GM21526 (cell line): ENCODE results near the gene NDUFS6.
"Not testable (repeated sequence)": the region's sequence is repeated elsewhere in the genome, so short reads cannot be mapped to it uniquely, and the experiment has no call there.

Experiments
- ATAC-seq: cut with Tn5 transposase; IDR thresholded peaks from one replicate; pipeline ENCODE4 v1.9.1; 2021; ENCODE audit warnings: moderate library complexity; ENCODE audit not compliant: unreplicated experiment, low FRiP score

NDUFS6 gene

DNA sequence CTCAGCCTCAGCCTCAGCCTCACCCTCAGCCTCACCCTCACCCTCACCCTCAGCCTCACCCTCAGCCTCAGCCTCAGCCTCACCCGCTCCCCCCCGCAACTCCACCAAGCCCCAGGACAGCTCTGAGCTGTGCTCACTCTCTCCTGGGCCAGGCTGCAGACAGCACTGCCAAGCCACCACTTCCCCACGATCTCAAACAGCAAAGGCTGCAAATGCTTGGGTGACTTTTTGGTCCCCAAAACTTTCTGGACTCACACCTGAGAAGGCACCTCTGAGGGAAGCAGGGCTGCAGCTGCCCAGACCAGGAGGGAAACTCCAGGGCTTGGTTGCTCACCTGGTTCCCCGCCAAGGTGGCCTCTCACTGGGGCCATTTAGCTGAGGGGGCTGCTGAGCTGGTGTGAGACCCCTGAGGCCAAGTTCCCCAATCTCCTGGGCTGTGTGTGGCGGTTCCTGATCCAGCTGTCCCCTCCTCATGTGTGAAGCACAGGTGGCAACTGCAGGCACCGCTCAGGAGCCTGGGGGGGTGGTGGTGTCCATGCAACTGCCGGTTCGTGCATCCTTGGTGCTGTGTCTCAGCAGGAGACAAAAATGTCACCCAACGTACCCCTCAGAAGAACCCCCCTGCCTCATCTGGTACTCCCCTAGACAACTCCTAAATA lies 19.4 kb upstream of the NDUFS6 start:
- no peak for ATAC-seq

DNA sequence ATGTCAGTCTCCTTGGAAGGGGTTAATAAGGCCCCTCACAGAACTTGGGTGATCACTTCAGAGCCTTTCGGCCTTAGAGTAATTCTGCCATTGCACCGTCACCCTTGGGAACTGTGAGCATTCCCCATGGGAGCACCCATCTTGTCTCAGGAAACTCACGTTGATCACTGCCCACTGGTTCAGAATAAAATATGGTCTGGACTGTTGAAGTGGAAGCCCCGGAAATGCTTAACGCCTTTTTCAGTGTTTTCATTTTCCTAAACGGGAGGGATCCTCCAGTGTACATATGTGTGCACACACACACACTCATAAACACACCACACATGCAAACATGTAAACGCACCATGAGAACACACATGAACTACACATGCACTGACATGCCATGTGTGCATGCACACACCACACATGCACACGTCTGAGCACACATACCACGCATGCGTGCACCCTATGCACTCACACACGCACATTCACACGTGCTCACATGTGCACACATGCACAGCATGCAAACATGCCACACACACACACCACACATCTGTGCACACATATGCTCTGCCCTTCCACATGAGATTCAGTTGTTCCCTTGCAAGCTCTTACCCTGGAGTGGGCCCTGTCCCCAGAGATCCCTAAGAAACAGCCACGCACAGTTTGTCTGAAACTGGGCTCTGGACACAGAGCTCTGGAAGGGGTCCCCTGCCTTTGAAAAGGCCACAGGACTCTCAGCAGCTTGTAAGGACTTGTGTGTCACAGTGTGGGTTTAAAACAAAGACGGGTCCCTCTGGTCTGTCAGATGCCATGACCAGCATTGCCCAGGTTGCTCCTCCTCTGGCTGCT lies 18.6 kb upstream of the NDUFS6 start:
- ATAC-seq, result peak; percentile 7

DNA sequence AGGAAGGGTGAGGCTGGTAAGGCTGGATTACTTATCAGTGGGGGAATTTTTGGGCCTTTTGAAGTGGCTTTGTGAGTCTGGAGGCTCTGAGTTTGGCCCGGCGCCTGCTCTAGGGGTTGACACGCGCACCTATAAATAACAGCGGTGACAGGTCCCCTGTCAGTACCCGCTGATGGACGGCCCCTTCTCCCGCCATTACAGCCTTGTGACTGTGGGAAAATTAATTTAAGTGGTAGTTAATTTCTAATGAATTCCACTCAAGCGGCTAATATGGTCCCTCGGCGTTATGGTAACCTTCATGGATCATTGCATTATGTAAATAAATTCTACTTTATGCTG lies 18.0 kb upstream of the NDUFS6 start:
- ATAC-seq, result peak; percentile 66

- no peak for ATAC-seq
Observed at GRCh38 chr5:1784197-1785050, 16.8 kb upstream of the NDUFS6 start.

DNA sequence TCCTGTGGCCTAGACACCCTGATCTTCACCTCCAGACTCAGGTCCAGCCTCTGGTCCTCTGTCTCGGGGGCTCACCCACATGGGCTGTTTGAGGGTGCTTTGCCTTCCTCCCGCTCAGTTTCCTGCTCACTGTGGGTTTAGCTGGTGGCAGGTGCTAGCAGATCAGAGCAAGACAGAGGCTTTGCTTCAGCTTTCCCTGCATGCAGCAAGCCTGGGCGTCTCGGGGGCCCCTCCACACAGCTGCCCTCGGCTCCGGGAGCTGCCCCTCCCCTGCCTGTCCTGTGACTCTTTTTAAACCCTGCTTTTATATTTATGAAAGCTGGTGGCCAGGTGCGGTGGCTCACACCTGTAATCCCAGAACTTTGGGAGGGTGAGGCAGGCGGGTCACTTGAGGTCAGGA lies 16.1 kb upstream of the NDUFS6 start:
- ATAC-seq, result no peak

- ATAC-seq, result no peak
Observed at GRCh38 chr5:1785984-1786383, 15.2 kb upstream of the NDUFS6 start.

GRCh38 chr5:1786621-1787471 lies 14.4 kb upstream of the NDUFS6 start:
- ATAC-seq, result no peak

DNA sequence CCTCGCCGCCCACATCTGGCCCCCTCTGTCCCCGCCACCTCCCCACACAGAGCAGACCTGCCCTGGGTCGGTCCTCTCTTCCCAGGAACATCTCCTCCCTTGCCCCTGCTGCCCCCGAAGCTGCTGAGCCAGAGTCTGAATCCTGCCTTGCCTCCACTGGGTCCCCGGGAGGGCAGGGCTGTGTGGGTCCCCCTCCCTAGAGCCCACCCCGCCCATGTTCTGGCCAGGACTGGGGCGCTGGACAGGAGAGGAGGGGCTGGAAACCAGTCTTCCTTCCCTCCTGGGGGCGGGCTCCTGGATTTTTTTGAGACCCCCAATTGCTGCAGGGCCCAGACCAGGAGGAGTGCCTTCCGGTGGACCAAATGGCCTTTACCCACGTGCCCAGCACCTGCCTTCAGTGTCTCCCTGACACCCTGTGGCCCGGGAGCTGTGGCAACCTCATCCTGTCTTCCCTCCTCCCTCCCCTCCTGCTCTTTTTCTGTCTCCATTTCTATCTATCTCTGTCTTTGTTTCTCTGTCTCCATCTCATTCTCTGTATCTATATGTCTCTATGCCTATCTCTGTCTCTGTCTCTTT lies 13.6 kb upstream of the NDUFS6 start:
- no peak for ATAC-seq

GRCh38 chr5:1788200-1788599 lies 13.0 kb upstream of the NDUFS6 start:
- ATAC-seq, result no peak

GRCh38 chr5:1788828-1789227 lies 12.4 kb upstream of the NDUFS6 start:
- ATAC-seq, result no peak

GRCh38 chr5:1789438-1789833 lies 11.8 kb upstream of the NDUFS6 start:
- not testable (repeated sequence) for ATAC-seq

GRCh38 chr5:1789834-1790471 lies 11.3 kb upstream of the NDUFS6 start:
- no peak for ATAC-seq

GRCh38 chr5:1791176-1791575 lies 10.0 kb upstream of the NDUFS6 start:
- no peak for ATAC-seq

GRCh38 chr5:1792842-1793266 lies 8.4 kb upstream of the NDUFS6 start:
- peak; percentile 97 for ATAC-seq

DNA sequence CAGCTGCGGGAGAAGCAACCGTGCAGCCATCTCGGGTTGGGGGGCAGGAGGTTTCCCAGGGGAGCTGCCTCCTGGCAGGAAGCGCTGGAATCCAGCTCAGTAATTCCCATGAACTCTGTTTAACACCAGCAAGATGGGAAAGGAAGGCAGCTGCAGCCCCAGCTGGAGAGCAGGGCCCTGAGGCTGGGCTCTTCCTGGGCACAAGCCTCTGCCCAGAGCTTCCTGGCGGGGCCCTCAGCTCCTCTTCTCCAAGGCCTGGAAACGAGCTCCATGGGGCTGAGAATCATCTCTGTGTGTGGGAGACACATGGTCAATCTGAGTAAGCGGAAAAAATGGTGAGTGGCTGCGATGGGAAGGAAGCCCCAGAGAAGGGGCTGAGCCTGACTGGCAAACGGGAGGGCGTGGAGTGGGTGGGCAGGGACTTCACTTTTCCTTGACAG lies 7.9 kb upstream of the NDUFS6 start:
- peak; percentile 1 for ATAC-seq

- no peak for ATAC-seq
Observed at GRCh38 chr5:1793966-1794900, 7.0 kb upstream of the NDUFS6 start.

DNA sequence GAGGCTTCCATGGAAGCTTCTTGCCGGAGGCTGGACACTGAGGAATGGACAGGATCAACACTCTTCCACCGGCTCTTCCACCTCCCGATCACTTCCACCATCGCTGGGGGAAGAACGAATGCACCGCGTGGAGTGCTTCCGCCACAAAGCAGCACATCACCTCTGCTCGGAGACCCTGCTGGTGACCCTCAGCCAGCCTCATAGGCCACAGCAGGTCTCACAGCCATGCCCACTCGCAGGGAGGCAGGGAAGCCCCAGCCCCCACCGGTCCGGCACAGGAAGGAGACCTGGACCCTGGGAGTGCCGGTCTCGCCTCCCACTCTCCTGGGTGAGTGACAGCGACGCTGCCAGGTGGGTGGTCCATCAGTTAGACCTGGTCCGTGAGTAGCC lies 6.3 kb upstream of the NDUFS6 start:
- ATAC-seq, result no peak

DNA sequence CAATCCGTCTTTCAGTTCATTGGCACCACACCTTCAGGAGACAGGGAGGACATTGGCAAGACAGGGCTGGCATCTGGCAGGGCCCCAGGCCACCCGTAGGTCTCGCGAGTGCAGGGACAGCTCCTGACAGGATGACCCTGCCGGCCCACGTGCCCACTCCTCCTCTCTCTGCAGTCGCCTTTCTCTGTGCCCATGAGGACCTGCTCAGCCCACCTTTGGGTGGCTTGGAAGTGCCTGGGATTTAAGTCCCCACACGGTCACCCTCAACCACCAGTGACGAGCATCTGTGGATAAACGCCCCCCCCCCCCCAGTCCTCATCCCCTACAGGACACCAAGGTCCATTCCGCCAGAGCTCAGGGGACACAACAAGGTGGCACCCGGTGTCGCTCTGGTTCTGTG lies 5.7 kb upstream of the NDUFS6 start:
- no peak for ATAC-seq
